ENCODE results near the gene POC1A.

POC1A gene

DNA sequence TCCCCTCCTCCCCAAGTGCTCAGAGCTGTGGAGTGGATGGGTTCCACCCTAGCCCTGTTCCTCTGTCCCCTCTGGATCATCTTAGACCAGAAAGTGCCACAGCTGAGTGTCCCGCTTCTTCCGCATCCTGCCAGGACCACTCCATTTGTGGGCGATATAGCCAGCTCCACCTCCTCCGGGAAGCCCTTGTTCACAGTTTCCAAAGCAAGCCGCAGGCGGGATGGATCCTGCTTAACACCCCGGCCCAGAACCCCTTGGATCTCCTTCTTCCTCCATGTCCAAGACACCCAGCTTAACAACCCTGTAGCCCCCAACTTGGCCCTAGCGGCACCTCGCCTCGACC, 43.2 kb upstream of the POC1A start:
- no peak for TF ChIP-seq EZH2phosphoT487 (IDR thresholded peaks at IDR 0.05; ENCODE audit: borderline replicate concordance, low read length)
- TF ChIP-seq, protein P1, sequence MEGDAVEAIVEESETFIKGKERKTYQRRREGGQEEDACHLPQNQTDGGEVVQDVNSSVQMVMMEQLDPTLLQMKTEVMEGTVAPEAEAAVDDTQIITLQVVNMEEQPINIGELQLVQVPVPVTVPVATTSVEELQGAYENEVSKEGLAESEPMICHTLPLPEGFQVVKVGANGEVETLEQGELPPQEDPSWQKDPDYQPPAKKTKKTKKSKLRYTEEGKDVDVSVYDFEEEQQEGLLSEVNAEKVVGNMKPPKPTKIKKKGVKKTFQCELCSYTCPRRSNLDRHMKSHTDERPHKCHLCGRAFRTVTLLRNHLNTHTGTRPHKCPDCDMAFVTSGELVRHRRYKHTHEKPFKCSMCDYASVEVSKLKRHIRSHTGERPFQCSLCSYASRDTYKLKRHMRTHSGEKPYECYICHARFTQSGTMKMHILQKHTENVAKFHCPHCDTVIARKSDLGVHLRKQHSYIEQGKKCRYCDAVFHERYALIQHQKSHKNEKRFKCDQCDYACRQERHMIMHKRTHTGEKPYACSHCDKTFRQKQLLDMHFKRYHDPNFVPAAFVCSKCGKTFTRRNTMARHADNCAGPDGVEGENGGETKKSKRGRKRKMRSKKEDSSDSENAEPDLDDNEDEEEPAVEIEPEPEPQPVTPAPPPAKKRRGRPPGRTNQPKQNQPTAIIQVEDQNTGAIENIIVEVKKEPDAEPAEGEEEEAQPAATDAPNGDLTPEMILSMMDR (IDR thresholded peaks at IDR 0.05; ENCODE audit: low read depth, low read length, poor library complexity, severe bottlenecking) = no peak
- H3K9me2 ChIP-seq (replicated peaks; ENCODE audit: control insufficient read depth, low read length) = no peaks in the 10 kb centered on the region
- H3K4me3 ChIP-seq (ENCODE audit: low read length) = peak overlapping the region; percentile 93
- H3K36me3 ChIP-seq (ENCODE audit: control insufficient read depth, low read length) = peaks cover 40% of the 10 kb centered on the region
- peaks cover 39% of the 10 kb centered on the region for H3K4me1 ChIP-seq (ENCODE audit: control insufficient read depth, low read length)
- H3F3A ChIP-seq (ENCODE audit: control insufficient read depth, insufficient read depth) = no peaks in the 10 kb centered on the region
- H3K27ac ChIP-seq (ENCODE audit: low read depth, low read length) = peak overlapping the region; percentile 13
- H4K20me1 ChIP-seq (ENCODE audit: control insufficient read depth, insufficient read depth, low read depth, low read length) = no peaks in the 10 kb centered on the region; the same call in 1 of the 2 replicates
- H3K79me2 ChIP-seq (ENCODE audit: control insufficient read depth, low read length) = peaks cover 16% of the 10 kb centered on the region
- H3K9me3 ChIP-seq (ENCODE audit: control insufficient read depth, insufficient read depth, low read length) = no peaks in the 10 kb centered on the region
- peak overlapping the region; percentile 97 for H3K4me2 ChIP-seq (ENCODE audit: low read length)
- no peaks in the 10 kb centered on the region for H3K27me3 ChIP-seq (ENCODE audit: control insufficient read depth, low read length)

- H3K36me3 ChIP-seq (ENCODE audit: control insufficient read depth, low read length) = peaks cover 35% of the 10 kb centered on the region
- H3K9me3 ChIP-seq (ENCODE audit: control insufficient read depth, insufficient read depth, low read length) = no peaks in the 10 kb centered on the region
- TF ChIP-seq, protein P1 (IDR thresholded peaks at IDR 0.05; ENCODE audit: low read depth, low read length, poor library complexity, severe bottlenecking) = no peak
- no peak for TF ChIP-seq EZH2phosphoT487 (IDR thresholded peaks at IDR 0.05; ENCODE audit: borderline replicate concordance, low read length)
- H3K27me3 ChIP-seq (ENCODE audit: control insufficient read depth, low read length) = no peaks in the 10 kb centered on the region
- H3K4me1 ChIP-seq (ENCODE audit: control insufficient read depth, low read length) = peaks cover 34% of the 10 kb centered on the region
- H3F3A ChIP-seq (ENCODE audit: control insufficient read depth, insufficient read depth) = no peaks in the 10 kb centered on the region
- no peaks in the 10 kb centered on the region; the same call in 1 of the 2 replicates for H4K20me1 ChIP-seq (ENCODE audit: control insufficient read depth, insufficient read depth, low read depth, low read length)
- H3K9me2 ChIP-seq (replicated peaks; ENCODE audit: control insufficient read depth, low read length) = no peaks in the 10 kb centered on the region
- H3K4me2 ChIP-seq (ENCODE audit: low read length) = peak overlapping the region; percentile 97
- H3K79me2 ChIP-seq (ENCODE audit: control insufficient read depth, low read length) = peaks cover 16% of the 10 kb centered on the region
- H3K4me3 ChIP-seq (ENCODE audit: low read length) = no peak overlapping the region; the same call in 1 of the 2 replicates
- H3K27ac ChIP-seq (ENCODE audit: low read depth, low read length) = no peak overlapping the region
Measured at GRCh38 chr3:52196977-52197376, 42.8 kb upstream of the POC1A start.

DNA sequence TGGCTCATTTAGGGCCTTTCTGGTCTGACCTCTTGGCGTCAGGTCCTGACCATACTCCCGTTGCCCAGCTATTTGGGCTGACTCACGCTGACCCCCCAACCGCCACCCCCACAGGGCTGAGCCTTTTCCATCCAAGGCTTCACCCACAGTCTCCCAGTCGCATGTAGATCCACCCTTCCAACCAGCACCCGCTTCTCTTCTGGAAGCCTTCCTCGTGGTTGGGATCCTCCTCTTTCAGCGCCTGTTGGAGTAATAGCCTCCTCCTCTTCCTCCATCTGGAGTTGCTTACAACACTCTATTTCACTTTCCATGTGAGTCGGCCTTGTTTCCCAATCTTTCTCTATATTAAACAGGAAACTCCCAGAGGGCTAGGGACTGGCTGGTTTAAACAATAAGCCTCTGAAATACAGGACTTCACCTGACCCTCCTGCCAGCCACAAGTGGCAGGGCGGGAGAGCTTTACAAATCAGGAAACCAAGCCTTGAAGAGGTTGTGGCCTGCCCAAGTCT, 41.7 kb upstream of the POC1A start:
- H3K79me2 ChIP-seq (ENCODE audit: control insufficient read depth, low read length) = peaks cover 16% of the 10 kb centered on the region
- no peaks in the 10 kb centered on the region for H3K9me2 ChIP-seq (replicated peaks; ENCODE audit: control insufficient read depth, low read length)
- H3K4me2 ChIP-seq (ENCODE audit: low read length) = no peak overlapping the region
- H3K9me3 ChIP-seq (ENCODE audit: control insufficient read depth, insufficient read depth, low read length) = no peaks in the 10 kb centered on the region
- H3K36me3 ChIP-seq (ENCODE audit: control insufficient read depth, low read length) = peaks cover 25% of the 10 kb centered on the region
- no peak for TF ChIP-seq EZH2phosphoT487 (IDR thresholded peaks at IDR 0.05; ENCODE audit: borderline replicate concordance, low read length)
- TF ChIP-seq, protein P1 (IDR thresholded peaks at IDR 0.05; ENCODE audit: low read depth, low read length, poor library complexity, severe bottlenecking) = no peak
- peaks cover 23% of the 10 kb centered on the region for H3K4me1 ChIP-seq (ENCODE audit: control insufficient read depth, low read length)
- no peaks in the 10 kb centered on the region for H3F3A ChIP-seq (ENCODE audit: control insufficient read depth, insufficient read depth)
- H3K27ac ChIP-seq (ENCODE audit: low read depth, low read length) = no peak overlapping the region
- H3K4me3 ChIP-seq (ENCODE audit: low read length) = no peak overlapping the region
- no peaks in the 10 kb centered on the region; the same call in 1 of the 2 replicates for H4K20me1 ChIP-seq (ENCODE audit: control insufficient read depth, insufficient read depth, low read depth, low read length)
- H3K27me3 ChIP-seq (ENCODE audit: control insufficient read depth, low read length) = no peaks in the 10 kb centered on the region
